ENCODE measurements around the gene PTGR3. TPM values are rescaled to one million over a fixed set of nuclear protein-coding genes. Genes with fewer than 3 reads are reported as not detected.

PTGR3 gene
- total and polyA plus RNA-seq, 2 of the 8 experiments (the other 6 are each of a cell fraction or from before 2014, with no cell fraction given) = 2.0 to 3.6 TPM

GRCh38 chr18:75207310-75208154, 1.4 kb downstream of the PTGR3 start:
- peak overlapping the region; percentile 92; the same call in 1 of the 2 replicates for H2BK15ac ChIP-seq (ENCODE audit: low read length)
- no peak for DNase-seq (ENCODE audit: low read depth in 1 of 2, low spot score in 2 of 2)
- peak overlapping the region; percentile 32; the same call in 1 of the 2 replicates for H3K18ac ChIP-seq (ENCODE audit: extremely low read depth, low read length)
- no peak overlapping the region for H2AFZ ChIP-seq (ENCODE audit: low read length)
- no peak overlapping the region for H3K4ac ChIP-seq (replicated peaks; ENCODE audit: insufficient read length, low read depth, low read length)
- peaks cover 14 to 15% of the 10 kb centered on the region in 2 experiments for H4K20me1 ChIP-seq (replicated peaks in 1 of 2; ENCODE audit: control insufficient read depth in 1 of 2, insufficient read depth in 2 of 2, low read length in 2 of 2)
- no peak overlapping the region for H3K14ac ChIP-seq (ENCODE audit: insufficient read length)
- H3K23me2 ChIP-seq (ENCODE audit: low read depth, low read length) = peaks cover 29% of the 10 kb centered on the region
- no peaks in the 10 kb centered on the region; a peak in 1 of 8 replicates for H3K36me3 ChIP-seq (ENCODE audit: control insufficient read depth in 2 of 4, insufficient read depth in 4 of 4, low read length in 3 of 4)
- no peaks in the 10 kb centered on the region for H3K9me3 ChIP-seq (ENCODE audit: insufficient read depth in 2 of 2, low read depth in 1 of 2, low read length in 1 of 2)
- ChIA-PET POLR2A (ENCODE audit: partially characterized antibody) (no interaction called here), CTCF (ENCODE audit: partially characterized antibody) (no interaction called here)
- FAIRE-seq = no peak
- no peak overlapping the region for H2BK20ac ChIP-seq (ENCODE audit: low read length)
- no peak overlapping the region for H2BK120ac ChIP-seq (replicated peaks; ENCODE audit: low read depth, low read length)
- H3K4me2 ChIP-seq (ENCODE audit: insufficient read depth in 1 of 2, low read depth in 2 of 2, low read length in 2 of 2) = peak overlapping the region; percentile 94 to 99
- H3K9ac ChIP-seq (replicated peaks in 1 of 4; ENCODE audit: extremely low read depth in 1 of 4, low read depth in 3 of 4, low read length in 3 of 4) = no peak overlapping the region
- H3K4me3 ChIP-seq (ENCODE audit: extremely low read depth in 1 of 4, insufficient read depth in 2 of 4, low read depth in 3 of 4, low read length in 4 of 4) = peak overlapping the region; percentile 60 to 70 (median 62); a peak in 7 of 8 replicates
- H3K56ac ChIP-seq (replicated peaks; ENCODE audit: insufficient read length, low read depth, low read length) = no peak overlapping the region
- H3K4me1 ChIP-seq (replicated peaks in 1 of 4; ENCODE audit: control insufficient read depth in 3 of 4, insufficient read depth in 4 of 4, low read length in 3 of 4) = peaks cover 7 to 35% (median 22%) of the 10 kb centered on the region in 4 experiments
- 6% methylated on average over 26 of the region's 26 CpGs; no CpG with 5 or more reads in 1 of the 2 experiments for WGBS, 2 experiments (ENCODE audit: extremely low coverage in 1 of 2, insufficient coverage in 1 of 2, insufficient read length in 1 of 2, insufficient replicate concordance in 2 of 2, low coverage in 1 of 2, low lambda C conversion rate in 2 of 2, missing lambda C conversion rate in 1 of 2)
- no peak overlapping the region for H4K91ac ChIP-seq (replicated peaks; ENCODE audit: insufficient read length, low read length)
- H3K79me2 ChIP-seq (ENCODE audit: control insufficient read depth in 1 of 2, insufficient read depth in 2 of 2, low read length in 2 of 2) = no peaks in the 10 kb centered on the region
- no peak overlapping the region for H2BK5ac ChIP-seq (ENCODE audit: low read depth, low read length)
- H2AK5ac ChIP-seq (ENCODE audit: low read depth, low read length) = no peak overlapping the region; the same call in 1 of the 2 replicates
- H3K27ac ChIP-seq (ENCODE audit: low read depth, low read length) = no peak overlapping the region
- H3K23ac ChIP-seq (ENCODE audit: insufficient read length) = no peak overlapping the region
- peaks cover 58 to 87% (median 77%) of the 10 kb centered on the region in 4 experiments for H3K27me3 ChIP-seq (replicated peaks in 1 of 4; ENCODE audit: control insufficient read depth in 3 of 4, extremely low read depth in 1 of 4, insufficient read depth in 3 of 4, low read length in 3 of 4)
- peak overlapping the region; percentile 80; the same call in 1 of the 2 replicates for H2BK12ac ChIP-seq (ENCODE audit: low read depth, low read length)
- H4K5ac ChIP-seq (ENCODE audit: insufficient read length, low read depth, low read length) = no peak overlapping the region
- H4K8ac ChIP-seq (ENCODE audit: extremely low read depth, insufficient read depth, low read length) = peak overlapping the region; percentile 37; the same call in 1 of the 2 replicates
- H3K79me1 ChIP-seq (ENCODE audit: low read depth, low read length) = no peaks in the 10 kb centered on the region
- TF ChIP-seq GTF2F1 (IDR thresholded peaks at IDR 0.05; ENCODE audit: borderline replicate concordance, low read depth, low read length) (no peak), SUZ12 (IDR thresholded peaks at IDR 0.05; ENCODE audit: low read length) (peak; percentile 94), E2F6 (IDR thresholded peaks at IDR 0.05) (no peak), SP1 (IDR thresholded peaks at IDR 0.05; ENCODE audit: low read depth, low read length) (no peak), EZH2 (IDR thresholded peaks at IDR 0.05; ENCODE audit: low read depth, low read length, severe bottlenecking) (peak; percentile 81), NANOG (IDR thresholded peaks at IDR 0.05; ENCODE audit: insufficient read depth, low read depth, low read length, poor library complexity, severe bottlenecking) (no peak), RNF2 (IDR thresholded peaks at IDR 0.05; ENCODE audit: borderline replicate concordance, low read depth, low read length, missing control alignments, poor library complexity, severe bottlenecking) (peak; percentile 70), TBP (IDR thresholded peaks at IDR 0.05; ENCODE audit: low read depth, low read length) (no peak), POLR2AphosphoS5 (IDR thresholded peaks at IDR 0.05; ENCODE audit: low read depth, low read length) (no peak), YY1 (IDR thresholded peaks at IDR 0.05; ENCODE audit: low read depth, low read length) (no peak), TAF1 (IDR thresholded peaks at IDR 0.05; ENCODE audit: low read depth, low read length) (no peak)

Data from H1 (cell line).